Stimulated activated CD8-positive, alpha-beta memory T cell treated with anti-CD3 and anti-CD28 coated beads, Interleukin-2, amount 100 ng/mL, for 1 hour (primary cell): ENCODE results near the gene KCTD17.

Source experiments
- DNase-seq, 2 donors: peaks; one replicate each; pipeline ENCODE4 v3.0.0-alpha.2; 2020; ENCODE audit warnings: low read depth in 2 of 2

The KCTD17 gene

GRCh38 chr22:37103656-37104452 lies 52.3 kb downstream of the KCTD17 start:
- no peak for DNase-seq

DNA sequence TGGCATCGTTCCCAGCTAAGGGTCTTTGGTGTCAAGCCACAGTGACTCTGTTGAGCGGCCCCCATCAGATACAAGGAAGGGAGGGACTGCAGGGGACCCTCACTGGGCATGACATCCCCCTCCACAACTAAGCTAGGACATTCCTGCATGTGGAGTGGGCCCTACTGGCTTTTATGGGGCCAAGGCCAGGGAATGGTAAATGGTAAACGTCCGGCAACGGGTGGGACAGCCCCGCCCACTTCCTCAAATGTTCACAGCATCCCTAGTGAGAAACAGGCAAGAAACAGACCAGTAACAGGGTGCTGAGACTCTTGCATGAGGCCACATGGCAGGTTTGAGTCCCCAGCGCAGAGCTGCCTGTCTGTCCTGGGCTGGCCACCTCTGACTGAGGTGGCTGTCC lies 53.6 kb downstream of the KCTD17 start:
- DNase-seq: no peak

- no peak for DNase-seq
Measured at GRCh38 chr22:37105990-37106389, 54.4 kb downstream of the KCTD17 start.

DNA sequence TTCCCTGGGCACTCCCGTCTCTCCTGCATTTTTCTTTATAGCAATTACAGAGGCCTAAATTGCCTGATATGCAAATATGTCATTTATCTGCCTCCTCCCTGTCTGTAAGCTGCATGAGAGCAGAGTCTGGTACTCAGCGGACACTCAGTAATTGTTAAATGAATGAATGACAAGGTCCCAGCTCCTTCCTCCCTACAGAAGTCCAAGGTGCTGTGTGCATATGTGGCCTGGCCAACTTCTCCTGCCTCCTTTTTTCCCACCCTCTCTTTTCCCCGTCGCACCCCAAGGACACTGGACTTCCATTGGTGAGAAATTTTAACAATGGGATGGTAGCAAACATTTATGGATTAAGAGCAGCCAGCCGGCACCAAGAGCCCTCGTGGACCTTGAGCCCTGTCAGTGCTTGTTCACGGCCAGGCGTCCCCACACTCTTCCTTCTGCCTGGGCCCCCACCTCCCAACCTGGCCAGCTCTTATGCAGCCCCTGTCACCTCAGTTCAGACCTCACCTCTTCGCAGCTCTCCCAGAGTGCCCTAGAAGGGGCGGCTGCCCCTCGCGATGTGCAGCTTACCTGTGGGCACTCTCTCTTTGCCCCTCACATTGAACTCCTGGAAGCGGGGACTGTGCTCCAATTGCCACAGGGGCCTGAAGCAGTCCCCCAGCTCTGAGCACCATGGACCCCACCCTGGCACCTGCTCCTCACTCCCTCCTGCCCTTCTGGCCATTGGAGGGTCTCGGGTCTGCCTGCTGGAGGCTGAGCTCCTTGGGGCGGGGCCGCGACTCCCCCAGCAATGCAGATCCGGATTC lies 56.5 kb downstream of the KCTD17 start:
- no peak for DNase-seq

DNA sequence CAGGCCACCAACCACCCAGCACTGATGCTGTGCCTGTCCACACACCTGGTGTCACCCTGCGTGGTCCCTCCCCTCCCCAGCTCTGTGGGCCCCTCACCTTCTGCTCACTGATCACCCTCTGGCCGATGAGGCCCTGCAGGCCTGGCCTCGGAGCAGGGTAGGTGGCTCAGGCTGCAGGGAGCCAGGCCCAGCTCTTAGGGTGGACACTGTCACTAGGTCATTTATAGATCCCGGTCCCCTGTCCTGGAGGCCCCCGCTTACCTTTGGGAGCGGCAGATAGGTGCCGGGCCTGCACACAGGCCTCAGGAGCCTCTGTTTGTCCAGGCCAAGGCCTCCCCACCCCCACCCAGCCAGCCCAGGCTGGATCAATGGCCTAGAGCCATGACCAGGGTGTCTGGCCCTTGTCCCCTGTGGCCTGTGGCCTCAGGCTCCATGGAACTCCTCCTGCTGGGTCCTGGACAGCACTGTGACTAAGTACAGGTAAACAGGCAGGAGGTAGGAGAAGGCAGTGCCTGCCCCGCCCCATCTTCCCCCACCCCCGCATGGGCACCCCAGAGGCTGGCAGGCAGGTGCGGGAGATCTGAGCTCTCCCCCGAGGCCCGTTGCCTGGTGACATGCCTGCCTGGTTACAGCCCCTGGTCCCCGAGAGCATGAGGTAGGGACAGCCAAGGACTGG lies 57.8 kb downstream of the KCTD17 start, which contains the start of gene TMPRSS6:
TSS of gene TMPRSS6 (minus strand) at position 472 of the 676 bp plus-strand sequence. CDS start 6,296 bp downstream, outside the sequence.
- no peak for DNase-seq

- DNase-seq: no peak
Measured at GRCh38 chr22:37111156-37111717, 59.7 kb downstream of the KCTD17 start.

- DNase-seq: no peak
Measured at GRCh38 chr22:37112084-37112728, 60.7 kb downstream of the KCTD17 start.
